Ishikawa (cell line): Measurements from ENCODE around the gene SEMA6A.

Experiments
- CEBPB ChIP-seq: IDR thresholded peaks from 2 replicates; pipeline ENCODE4 v1.6.1; 2012
- CREB1 ChIP-seq: IDR thresholded peaks from 2 replicates; pipeline ENCODE4 v1.6.1; 2012; ENCODE audit warnings: low read depth
- EGR1 ChIP-seq: IDR thresholded peaks from 2 replicates; pipeline ENCODE4 v1.6.1; 2012
- EP300 ChIP-seq: IDR thresholded peaks from 2 replicates; pipeline ENCODE4 v1.6.1; 2012; ENCODE audit warnings: borderline replicate concordance
- NFIC ChIP-seq: IDR thresholded peaks from 2 replicates; pipeline ENCODE4 v1.6.1; 2012
- RAD21 ChIP-seq: IDR thresholded peaks from 2 replicates; pipeline ENCODE4 v1.6.1; 2012; ENCODE audit warnings: low read depth
- TAF1 ChIP-seq: IDR thresholded peaks from 2 replicates; pipeline ENCODE4 v1.6.1; 2012; ENCODE audit warnings: low read depth, mild to moderate bottlenecking
- TCF12 ChIP-seq: IDR thresholded peaks from 2 replicates; pipeline ENCODE4 v1.6.1; 2012; ENCODE audit warnings: low read depth
- TEAD4 ChIP-seq: IDR thresholded peaks from 2 replicates; pipeline ENCODE4 v1.6.1; 2012
- YY1 ChIP-seq: IDR thresholded peaks from 2 replicates; pipeline ENCODE4 v1.6.1; 2012; ENCODE audit warnings: low read depth
- TF ChIP-seq, protein P1 (sequence below): IDR thresholded peaks from 2 replicates; pipeline ENCODE4 v1.6.1; 2012
- TF ChIP-seq, protein P2 (sequence below): IDR thresholded peaks from 2 replicates; pipeline ENCODE4 v1.6.1; 2012; ENCODE audit warnings: low read depth, mild to moderate bottlenecking
- TF ChIP-seq, protein P3 (sequence below): IDR thresholded peaks from 2 replicates; pipeline ENCODE4 v1.6.1; 2012

DNA sequence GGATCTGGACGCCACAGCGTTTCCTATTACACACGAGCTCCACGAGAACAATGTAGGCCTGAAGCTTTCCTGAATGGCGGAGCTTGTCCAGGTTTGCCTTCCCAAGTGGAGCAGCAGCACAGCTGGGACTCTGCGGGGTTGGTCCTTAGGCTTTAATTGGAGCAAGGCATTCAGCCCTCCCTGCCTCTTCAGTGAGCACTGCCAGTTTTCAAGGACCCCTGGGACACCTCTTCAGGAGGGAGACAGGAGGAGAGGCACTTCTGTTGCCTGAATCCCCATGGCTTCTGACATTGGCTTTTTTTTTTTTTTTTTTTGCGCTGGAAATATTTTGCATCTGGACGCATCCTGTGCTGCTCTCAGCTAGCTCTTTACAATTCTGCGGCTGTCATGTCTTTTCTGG is 179.4 kb downstream of the SEMA6A start:
- TF ChIP-seq TAF1 = no peak
- no peak for TF ChIP-seq EP300
- TF ChIP-seq, protein P1, sequence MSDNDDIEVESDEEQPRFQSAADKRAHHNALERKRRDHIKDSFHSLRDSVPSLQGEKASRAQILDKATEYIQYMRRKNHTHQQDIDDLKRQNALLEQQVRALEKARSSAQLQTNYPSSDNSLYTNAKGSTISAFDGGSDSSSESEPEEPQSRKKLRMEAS = no peak
- TF ChIP-seq YY1 = no peak
- no peak for TF ChIP-seq NFIC
- TF ChIP-seq EGR1 = no peak
- TF ChIP-seq CREB1 = no peak
- TF ChIP-seq CEBPB = no peak
- TF ChIP-seq, protein P2, sequence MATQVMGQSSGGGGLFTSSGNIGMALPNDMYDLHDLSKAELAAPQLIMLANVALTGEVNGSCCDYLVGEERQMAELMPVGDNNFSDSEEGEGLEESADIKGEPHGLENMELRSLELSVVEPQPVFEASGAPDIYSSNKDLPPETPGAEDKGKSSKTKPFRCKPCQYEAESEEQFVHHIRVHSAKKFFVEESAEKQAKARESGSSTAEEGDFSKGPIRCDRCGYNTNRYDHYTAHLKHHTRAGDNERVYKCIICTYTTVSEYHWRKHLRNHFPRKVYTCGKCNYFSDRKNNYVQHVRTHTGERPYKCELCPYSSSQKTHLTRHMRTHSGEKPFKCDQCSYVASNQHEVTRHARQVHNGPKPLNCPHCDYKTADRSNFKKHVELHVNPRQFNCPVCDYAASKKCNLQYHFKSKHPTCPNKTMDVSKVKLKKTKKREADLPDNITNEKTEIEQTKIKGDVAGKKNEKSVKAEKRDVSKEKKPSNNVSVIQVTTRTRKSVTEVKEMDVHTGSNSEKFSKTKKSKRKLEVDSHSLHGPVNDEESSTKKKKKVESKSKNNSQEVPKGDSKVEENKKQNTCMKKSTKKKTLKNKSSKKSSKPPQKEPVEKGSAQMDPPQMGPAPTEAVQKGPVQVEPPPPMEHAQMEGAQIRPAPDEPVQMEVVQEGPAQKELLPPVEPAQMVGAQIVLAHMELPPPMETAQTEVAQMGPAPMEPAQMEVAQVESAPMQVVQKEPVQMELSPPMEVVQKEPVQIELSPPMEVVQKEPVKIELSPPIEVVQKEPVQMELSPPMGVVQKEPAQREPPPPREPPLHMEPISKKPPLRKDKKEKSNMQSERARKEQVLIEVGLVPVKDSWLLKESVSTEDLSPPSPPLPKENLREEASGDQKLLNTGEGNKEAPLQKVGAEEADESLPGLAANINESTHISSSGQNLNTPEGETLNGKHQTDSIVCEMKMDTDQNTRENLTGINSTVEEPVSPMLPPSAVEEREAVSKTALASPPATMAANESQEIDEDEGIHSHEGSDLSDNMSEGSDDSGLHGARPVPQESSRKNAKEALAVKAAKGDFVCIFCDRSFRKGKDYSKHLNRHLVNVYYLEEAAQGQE = no peak
- no peak for TF ChIP-seq RAD21
- TF ChIP-seq, protein P3, sequence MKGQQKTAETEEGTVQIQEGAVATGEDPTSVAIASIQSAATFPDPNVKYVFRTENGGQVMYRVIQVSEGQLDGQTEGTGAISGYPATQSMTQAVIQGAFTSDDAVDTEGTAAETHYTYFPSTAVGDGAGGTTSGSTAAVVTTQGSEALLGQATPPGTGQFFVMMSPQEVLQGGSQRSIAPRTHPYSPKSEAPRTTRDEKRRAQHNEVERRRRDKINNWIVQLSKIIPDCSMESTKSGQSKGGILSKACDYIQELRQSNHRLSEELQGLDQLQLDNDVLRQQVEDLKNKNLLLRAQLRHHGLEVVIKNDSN = no peak
- TF ChIP-seq TEAD4 = no peak
- no peak for TF ChIP-seq TCF12
